ENCODE results near the gene ALAS1. TPM values are rescaled to one million over a fixed set of nuclear protein-coding genes. Genes with fewer than 3 reads are reported as not detected.

Gene ALAS1
- total RNA-seq, 1 donor from 2014 or later, result 78.9 TPM

- Histone ChIP-seq H3K9me3 (no peaks in the 10 kb centered on the region), H3K27me3 (no peaks in the 10 kb centered on the region), H3K27ac (peak overlapping the region; percentile 89), H3K36me3 (no peaks in the 10 kb centered on the region), H3K4me3 (peak overlapping the region; percentile 81), H3K4me1 (peaks cover 10% of the 10 kb centered on the region)
- peak; percentile 2 for ATAC-seq
- DNase-seq, result no peak
- no peak for TF ChIP-seq CTCF (IDR thresholded peaks at IDR 0.05)
- intact Hi-C loops (cut with DNase I), result no loop called here
These were observed 44.4 kb upstream of the ALAS1 start for GRCh38 chr3:52153389-52154096.

DNA sequence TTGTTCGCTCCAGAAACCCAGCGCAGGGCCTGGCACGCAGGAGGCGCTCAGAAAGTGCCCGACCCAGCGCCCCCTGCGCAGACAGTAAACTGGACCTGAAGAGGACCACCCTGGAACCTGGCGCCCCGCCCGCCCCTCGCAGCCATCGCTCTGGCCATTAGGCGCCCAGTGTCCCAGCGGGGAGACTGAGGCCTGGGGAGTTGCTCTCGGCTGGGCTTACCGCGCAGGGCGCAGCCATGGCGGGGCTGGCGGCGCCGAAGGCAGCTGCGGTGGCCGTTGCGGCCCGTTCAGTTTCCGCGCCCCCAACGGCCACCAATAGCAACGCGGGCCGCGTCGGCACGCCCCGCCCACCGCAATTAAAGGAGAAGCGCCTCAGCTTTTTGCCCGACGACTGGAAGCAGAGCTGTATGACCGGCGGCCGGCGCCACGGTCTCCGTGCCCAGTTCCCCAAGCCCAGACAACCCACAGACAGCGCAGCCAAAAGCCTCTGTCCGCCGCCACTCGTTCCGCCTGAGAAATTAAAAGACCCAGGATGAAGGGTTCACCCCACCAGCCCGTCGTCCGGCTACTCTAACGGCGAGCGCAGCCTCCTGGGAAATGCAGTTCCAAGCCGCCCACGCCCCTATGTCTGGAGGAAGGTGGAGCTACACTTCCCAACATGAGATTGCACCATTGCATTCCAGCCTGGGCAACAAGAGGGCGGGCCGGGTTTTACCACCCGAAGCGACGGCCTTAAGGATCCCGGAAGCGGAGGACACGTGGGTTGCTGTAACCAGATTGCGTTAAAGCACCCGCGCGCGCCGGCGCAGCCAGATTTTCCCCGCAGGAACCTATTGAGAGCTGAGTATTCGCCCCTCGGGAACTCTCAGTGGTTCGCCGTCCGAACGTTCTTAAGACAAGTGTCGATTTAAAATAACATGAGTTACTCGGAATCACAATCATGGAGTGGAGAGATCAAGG, 43.5 kb upstream of the ALAS1 start, which contains the start of gene POC1A:
TSS of gene POC1A (minus strand) at position 289 of the 960 bp plus-strand sequence. CDS start at position 238, 51 bp downstream.
- intact Hi-C loops (cut with DNase I), result no loop called here
- H3K27me3 ChIP-seq, result no peaks in the 10 kb centered on the region
- peak; percentile 98 for ATAC-seq

DNA sequence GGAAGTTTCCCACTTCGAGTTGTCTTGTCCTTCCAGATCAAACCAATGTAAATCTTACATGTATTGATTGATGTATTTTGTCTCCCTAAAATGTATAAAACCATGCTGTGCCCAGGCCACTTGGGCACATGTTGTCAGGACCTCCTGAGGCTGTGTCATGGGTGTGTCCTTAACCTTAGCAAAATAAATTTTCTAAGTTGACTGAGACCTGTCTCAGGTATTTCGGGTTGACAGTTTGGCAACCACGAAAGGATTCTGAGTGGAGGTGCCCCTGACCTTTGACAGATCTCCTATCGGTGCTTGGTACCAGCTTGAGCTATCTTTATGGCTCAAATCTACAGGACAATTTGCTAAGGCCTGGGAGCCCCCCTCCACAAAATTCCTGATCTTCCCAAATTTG, 42.0 kb upstream of the ALAS1 start:
- no peak for ATAC-seq
- Histone ChIP-seq H3K4me1 (peaks cover 10% of the 10 kb centered on the region), H3K4me3 (no peak overlapping the region), H3K36me3 (no peaks in the 10 kb centered on the region), H3K9me3 (no peaks in the 10 kb centered on the region), H3K27ac (no peak overlapping the region), H3K27me3 (no peaks in the 10 kb centered on the region)
- TF ChIP-seq CTCF (IDR thresholded peaks at IDR 0.05), result no peak
- intact Hi-C loops (cut with DNase I), result no loop called here
- no peak for DNase-seq

More for the DNA sequence above, 43.5 kb upstream of the ALAS1 start, which contains the start of gene POC1A:
- peak within 1 kb of the TSS; percentile 89 for H3K27ac ChIP-seq
- H3K4me1 ChIP-seq, result peaks cover 10% of the 10 kb centered on the region
- peak; percentile 27 for TF ChIP-seq CTCF (IDR thresholded peaks at IDR 0.05)
- DNase-seq, result peak; percentile 97
- H3K9me3 ChIP-seq, result no peaks in the 10 kb centered on the region
- no peaks in the 10 kb centered on the region for H3K36me3 ChIP-seq
- peak within 1 kb of the TSS; percentile 81 for H3K4me3 ChIP-seq

DNA sequence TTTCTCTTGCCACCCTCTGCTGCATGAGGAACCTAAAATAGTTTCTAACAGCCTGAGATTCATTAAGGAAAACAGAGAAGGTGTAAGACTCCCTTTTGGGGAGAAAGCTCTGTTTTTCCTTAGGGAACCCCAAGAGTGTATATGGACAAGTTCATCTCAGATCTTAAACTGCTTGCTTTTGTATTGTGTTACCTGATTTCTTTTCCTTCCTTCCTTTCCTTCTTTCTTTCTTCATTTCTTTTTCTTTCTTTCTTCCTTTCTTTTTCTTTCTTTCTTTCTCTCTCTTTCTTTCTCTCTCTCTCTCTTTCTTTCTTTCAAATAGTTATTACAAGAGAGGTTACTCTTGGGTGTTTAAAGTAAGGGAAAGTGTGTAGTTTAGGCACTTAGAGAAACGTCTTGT, 38.5 kb upstream of the ALAS1 start:
- TF ChIP-seq CTCF (IDR thresholded peaks at IDR 0.05), result no peak
- DNase-seq, result no peak
- ATAC-seq, result no peak
- Histone ChIP-seq H3K27ac (no peak overlapping the region), H3K4me3 (no peak overlapping the region), H3K27me3 (no peaks in the 10 kb centered on the region), H3K4me1 (peaks cover 4% of the 10 kb centered on the region), H3K36me3 (no peaks in the 10 kb centered on the region), H3K9me3 (no peaks in the 10 kb centered on the region)
- intact Hi-C loops (cut with DNase I), result no loop called here

- Histone ChIP-seq H3K4me1 (no peaks in the 10 kb centered on the region), H3K27me3 (no peaks in the 10 kb centered on the region), H3K27ac (no peak overlapping the region), H3K4me3 (no peak overlapping the region), H3K36me3 (no peaks in the 10 kb centered on the region), H3K9me3 (no peaks in the 10 kb centered on the region)
- TF ChIP-seq CTCF (IDR thresholded peaks at IDR 0.05), result no peak
- intact Hi-C loops (cut with DNase I), result no loop called here
- DNase-seq (no peak), ATAC-seq (no peak)
These were observed 35.6 kb upstream of the ALAS1 start for GRCh38 chr3:52162250-52162872.

All from upper lobe of right lung (tissue), 1 donor.